ENCODE measurements around the gene PEX7.

DNA sequence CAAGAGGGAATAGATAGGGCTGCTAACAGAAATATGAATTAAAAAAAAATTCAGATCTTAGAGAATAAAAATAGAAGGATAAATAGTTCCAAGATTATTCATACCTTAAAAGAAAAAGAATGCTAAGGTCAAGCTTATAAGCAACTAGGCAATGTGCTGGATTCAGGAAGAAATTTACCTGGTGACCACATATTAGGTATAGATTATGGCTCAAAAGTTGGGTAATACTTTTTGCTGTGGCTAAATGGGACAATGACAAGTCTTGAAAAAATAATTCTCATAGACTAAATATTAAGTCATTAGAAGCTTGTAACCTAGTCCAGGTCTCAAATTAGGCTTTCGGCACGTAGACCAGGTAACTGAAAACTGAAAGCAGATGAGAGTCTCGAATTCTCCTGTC is 47.3 kb upstream of the PEX7 start:
- TF ChIP-seq, protein P1, sequence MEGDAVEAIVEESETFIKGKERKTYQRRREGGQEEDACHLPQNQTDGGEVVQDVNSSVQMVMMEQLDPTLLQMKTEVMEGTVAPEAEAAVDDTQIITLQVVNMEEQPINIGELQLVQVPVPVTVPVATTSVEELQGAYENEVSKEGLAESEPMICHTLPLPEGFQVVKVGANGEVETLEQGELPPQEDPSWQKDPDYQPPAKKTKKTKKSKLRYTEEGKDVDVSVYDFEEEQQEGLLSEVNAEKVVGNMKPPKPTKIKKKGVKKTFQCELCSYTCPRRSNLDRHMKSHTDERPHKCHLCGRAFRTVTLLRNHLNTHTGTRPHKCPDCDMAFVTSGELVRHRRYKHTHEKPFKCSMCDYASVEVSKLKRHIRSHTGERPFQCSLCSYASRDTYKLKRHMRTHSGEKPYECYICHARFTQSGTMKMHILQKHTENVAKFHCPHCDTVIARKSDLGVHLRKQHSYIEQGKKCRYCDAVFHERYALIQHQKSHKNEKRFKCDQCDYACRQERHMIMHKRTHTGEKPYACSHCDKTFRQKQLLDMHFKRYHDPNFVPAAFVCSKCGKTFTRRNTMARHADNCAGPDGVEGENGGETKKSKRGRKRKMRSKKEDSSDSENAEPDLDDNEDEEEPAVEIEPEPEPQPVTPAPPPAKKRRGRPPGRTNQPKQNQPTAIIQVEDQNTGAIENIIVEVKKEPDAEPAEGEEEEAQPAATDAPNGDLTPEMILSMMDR (IDR thresholded peaks at IDR 0.05): no peak
- no peak for TF ChIP-seq POLR2A (IDR thresholded peaks at IDR 0.05)
